ENCODE data around the gene LRMDA. TPM values are rescaled to one million over a fixed set of nuclear protein-coding genes. Genes with fewer than 3 reads are reported as not detected.

Gene LRMDA
- total RNA-seq, 4 donors from 2014 or later = 12.0 to 15.9 (median 13.9) TPM

- DNase-seq (ENCODE audit: low spot score) (no peak), ATAC-seq (ENCODE audit: low FRiP score) (no peak)
- TF ChIP-seq, protein P1, sequence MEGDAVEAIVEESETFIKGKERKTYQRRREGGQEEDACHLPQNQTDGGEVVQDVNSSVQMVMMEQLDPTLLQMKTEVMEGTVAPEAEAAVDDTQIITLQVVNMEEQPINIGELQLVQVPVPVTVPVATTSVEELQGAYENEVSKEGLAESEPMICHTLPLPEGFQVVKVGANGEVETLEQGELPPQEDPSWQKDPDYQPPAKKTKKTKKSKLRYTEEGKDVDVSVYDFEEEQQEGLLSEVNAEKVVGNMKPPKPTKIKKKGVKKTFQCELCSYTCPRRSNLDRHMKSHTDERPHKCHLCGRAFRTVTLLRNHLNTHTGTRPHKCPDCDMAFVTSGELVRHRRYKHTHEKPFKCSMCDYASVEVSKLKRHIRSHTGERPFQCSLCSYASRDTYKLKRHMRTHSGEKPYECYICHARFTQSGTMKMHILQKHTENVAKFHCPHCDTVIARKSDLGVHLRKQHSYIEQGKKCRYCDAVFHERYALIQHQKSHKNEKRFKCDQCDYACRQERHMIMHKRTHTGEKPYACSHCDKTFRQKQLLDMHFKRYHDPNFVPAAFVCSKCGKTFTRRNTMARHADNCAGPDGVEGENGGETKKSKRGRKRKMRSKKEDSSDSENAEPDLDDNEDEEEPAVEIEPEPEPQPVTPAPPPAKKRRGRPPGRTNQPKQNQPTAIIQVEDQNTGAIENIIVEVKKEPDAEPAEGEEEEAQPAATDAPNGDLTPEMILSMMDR (IDR thresholded peaks at IDR 0.05) = no peak
These were observed 305.6 kb downstream of the LRMDA start for GRCh38 chr10:75736889-75737579.

DNA sequence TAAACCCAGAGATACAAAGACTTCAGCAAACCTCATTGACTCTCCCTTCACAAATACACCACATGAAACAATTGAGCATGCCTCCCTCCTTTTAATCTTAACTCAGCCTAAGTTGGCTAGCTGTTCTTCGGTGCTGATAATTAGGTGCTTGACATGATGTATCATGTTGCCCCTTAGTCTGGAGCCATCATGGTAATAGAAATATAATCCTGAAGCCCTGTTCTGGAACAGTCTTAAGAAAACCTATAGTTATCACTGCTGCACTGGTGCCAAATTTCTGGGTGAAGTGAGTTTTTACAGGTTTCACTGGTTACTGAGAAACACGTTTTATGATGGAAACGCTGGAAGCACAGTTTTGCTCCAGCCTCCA, 306.1 kb downstream of the LRMDA start:
- TF ChIP-seq, protein P1 (IDR thresholded peaks at IDR 0.05) = no peak
- no peak for ATAC-seq (ENCODE audit: low FRiP score)

DNA sequence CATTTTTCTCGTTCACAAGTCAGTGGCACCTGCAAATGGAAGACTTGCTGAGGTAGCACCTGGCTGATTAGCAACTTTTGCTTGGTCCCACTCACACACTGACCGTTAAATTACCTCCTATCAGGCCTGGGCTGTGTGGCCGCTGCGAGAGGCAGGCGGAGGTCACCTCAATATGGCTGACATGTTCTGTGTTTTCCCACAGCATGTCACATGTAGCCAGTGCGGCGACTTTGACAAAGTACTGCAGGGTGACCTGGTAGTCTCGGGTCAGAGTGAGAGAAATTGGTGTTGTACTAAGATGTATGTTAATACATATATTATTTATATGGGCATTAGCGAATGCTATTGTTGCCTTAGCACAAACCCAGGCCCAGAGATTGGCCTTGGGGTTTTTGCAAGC, 307.5 kb downstream of the LRMDA start:
- ATAC-seq (ENCODE audit: low FRiP score) (no peak), DNase-seq (ENCODE audit: low spot score) (no peak)
- TF ChIP-seq, protein P1 (IDR thresholded peaks at IDR 0.05) = no peak

More for the DNA sequence above, 306.1 kb downstream of the LRMDA start:
- no peak for DNase-seq (ENCODE audit: low spot score)

DNA sequence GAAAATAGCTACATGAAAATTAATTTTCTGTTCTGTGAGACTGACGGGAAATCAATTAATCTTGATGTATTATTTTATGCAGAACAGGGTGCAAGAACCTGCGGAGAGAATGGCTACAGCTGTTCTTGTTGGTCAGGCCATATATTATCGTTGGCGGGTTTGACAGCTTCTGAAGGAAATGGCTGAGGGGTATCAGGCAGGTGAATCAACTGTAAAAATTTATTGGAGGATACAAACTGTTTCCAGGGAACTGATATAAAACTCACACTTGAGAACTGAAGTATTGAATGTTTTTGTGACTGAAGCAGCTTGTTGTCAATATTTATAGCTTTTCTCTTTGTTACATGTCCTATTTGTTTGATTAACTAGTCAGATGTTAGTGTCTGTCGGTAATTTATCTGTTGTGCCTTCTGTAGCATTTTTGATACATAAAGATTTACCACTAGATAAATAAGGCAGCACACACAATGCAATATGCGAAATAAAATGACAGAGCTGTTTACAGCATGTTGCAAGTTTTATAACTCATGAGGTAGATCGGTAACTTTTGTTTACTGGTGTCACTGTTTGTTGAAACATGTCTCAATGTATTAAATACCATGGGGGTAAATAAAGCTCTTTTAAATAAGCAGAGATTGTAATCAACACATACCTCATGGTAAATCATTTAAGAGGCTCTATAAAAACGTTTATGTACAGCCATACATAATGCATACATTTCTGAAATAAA, 308.2 kb downstream of the LRMDA start:
- no peak for DNase-seq (ENCODE audit: low spot score)
- no peak for ATAC-seq (ENCODE audit: low FRiP score)
- TF ChIP-seq, protein P1 (IDR thresholded peaks at IDR 0.05) = no peak

DNA sequence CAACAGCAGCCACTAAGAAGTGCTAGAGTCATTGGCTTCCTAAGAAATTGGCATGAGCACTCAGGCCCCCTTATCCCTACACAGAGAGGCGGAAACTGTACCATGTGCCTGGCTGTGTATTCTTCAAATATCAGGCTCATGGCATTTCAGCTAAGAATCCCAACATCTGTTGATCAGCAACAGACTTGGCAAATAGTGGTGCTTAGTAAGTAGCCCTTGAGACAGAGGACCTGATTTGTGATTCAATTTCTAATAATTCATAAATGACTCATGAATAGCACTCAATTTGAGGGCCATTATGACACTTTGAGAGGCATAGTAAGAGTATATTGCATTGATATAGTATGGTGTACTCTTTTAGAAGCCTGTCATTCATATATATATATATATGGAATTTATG, 309.1 kb downstream of the LRMDA start:
- no peak for ATAC-seq (ENCODE audit: low FRiP score)
- no peak for DNase-seq (ENCODE audit: low spot score)
- TF ChIP-seq, protein P1 (IDR thresholded peaks at IDR 0.05) = no peak

GRCh38 chr10:75742355-75742754, 310.9 kb downstream of the LRMDA start:
- TF ChIP-seq, protein P1 (IDR thresholded peaks at IDR 0.05) = no peak
- no peak for DNase-seq (ENCODE audit: low spot score)
- ATAC-seq (ENCODE audit: low FRiP score) = no peak

Measured in omental fat pad (tissue), 4 donors.